ENCODE measurements around the gene ARL6.

- no peak for TF ChIP-seq CTCF (IDR thresholded peaks at IDR 0.05; ENCODE audit: insufficient read depth, low read length, poor library complexity, severe bottlenecking)
- no peak for TF ChIP-seq EZH2phosphoT487 (conservative IDR thresholded peaks at IDR 0.05; ENCODE audit: low read length)
These were observed 63.3 kb downstream of the ARL6 start for GRCh38 chr3:97827741-97828471.

All from SU-DHL-6 (cell line).